SK-N-SH treated with all-trans-retinoic acid at 6 μM for 48 hours (cell line): ENCODE measurements around the gene HRNR.
"Not testable (repeated sequence)": the region's sequence is repeated elsewhere in the genome, so short reads cannot be mapped to it uniquely, and the experiment has no call there.

Source experiments
- ATAC-seq: fragments of 200-7000 bp; cut with Tn5 transposase; 3 replicates; pipeline ENCODE4 v1.9.1; 2020; ENCODE audit warnings: mild to moderate bottlenecking, moderate library complexity
- ARNTL ChIP-seq: fragments of 450-650 bp; formaldehyde crosslinking; IDR thresholded peaks from 2 replicates; pipeline ENCODE4 v1.5.0; 2020; ENCODE audit warnings: low read depth, mild to moderate bottlenecking, moderate library complexity, borderline replicate concordance
- BACH2 ChIP-seq: fragments of 250-450 bp; sonication (Bioruptor Pico); IDR thresholded peaks from 2 replicates; pipeline ENCODE4 v1.9.0; 2021; ENCODE audit warnings: mild to moderate bottlenecking, borderline replicate concordance
- CSDC2 ChIP-seq: fragments of 250-450 bp; sonication (Bioruptor Pico); IDR thresholded peaks from 2 replicates; pipeline ENCODE4 v1.5.0; 2020; ENCODE audit warnings: mild to moderate bottlenecking, moderate library complexity
- CSRNP3 ChIP-seq: fragments of 250-450 bp; sonication (Bioruptor Pico); IDR thresholded peaks from 2 replicates; pipeline ENCODE4 v1.5.1; 2021; ENCODE audit warnings: mild to moderate bottlenecking, moderate library complexity
- ESRRG ChIP-seq: fragments of 250-450 bp; sonication (Bioruptor Pico); IDR thresholded peaks from 2 replicates; pipeline ENCODE4 v1.6.1; 2021; ENCODE audit warnings: mild to moderate bottlenecking
- GLIS3 ChIP-seq: fragments of 250-450 bp; sonication (Bioruptor Pico); IDR thresholded peaks from 2 replicates; pipeline ENCODE4 v1.5.0; 2020; ENCODE audit warnings: mild to moderate bottlenecking, moderate library complexity
- ISL1 ChIP-seq: fragments of 250-450 bp; sonication (Bioruptor Pico); IDR thresholded peaks from 2 replicates; pipeline ENCODE4 v2.1.2; 2022; ENCODE audit warnings: mild to moderate bottlenecking, moderate library complexity
- OSR1 ChIP-seq: fragments of 250-450 bp; sonication (Bioruptor Pico); IDR thresholded peaks from 2 replicates; pipeline ENCODE4 v1.8.0; 2022; ENCODE audit warnings: moderate library complexity, mild to moderate bottlenecking, inconsistent platforms
- PATZ1 ChIP-seq: fragments of 250-450 bp; sonication (Bioruptor Pico); IDR thresholded peaks from 2 replicates; pipeline ENCODE4 v1.8.0; 2020; ENCODE audit warnings: mild to moderate bottlenecking, moderate library complexity, borderline replicate concordance
- POU6F1 ChIP-seq: fragments of 250-450 bp; sonication (Bioruptor Pico); IDR thresholded peaks from 2 replicates; pipeline ENCODE4 v1.8.0; 2021; ENCODE audit warnings: low read depth, mild to moderate bottlenecking, moderate library complexity, borderline replicate concordance
- PPARA ChIP-seq: fragments of 250-450 bp; sonication (Bioruptor Pico); IDR thresholded peaks from 2 replicates; pipeline ENCODE4 v1.5.0; 2020; ENCODE audit warnings: mild to moderate bottlenecking, borderline replicate concordance
- RARB ChIP-seq: fragments of 250-450 bp; sonication (Bioruptor Pico); IDR thresholded peaks from 2 replicates; pipeline ENCODE4 v1.8.0; 2021; ENCODE audit warnings: mild to moderate bottlenecking, moderate library complexity
- SNAI2 ChIP-seq: fragments of 250-450 bp; sonication (Bioruptor Pico); IDR thresholded peaks from 2 replicates; pipeline ENCODE4 v1.5.0; 2020; ENCODE audit warnings: mild to moderate bottlenecking, moderate library complexity
- TCF4 ChIP-seq: fragments of 250-450 bp; sonication (Bioruptor Pico); IDR thresholded peaks from 2 replicates; pipeline ENCODE4 v1.8.0; 2021; ENCODE audit warnings: mild to moderate bottlenecking, moderate library complexity, borderline replicate concordance
- TOX ChIP-seq: fragments of 250-450 bp; sonication (Bioruptor Pico); IDR thresholded peaks from 2 replicates; pipeline ENCODE4 v1.8.0; 2021; ENCODE audit warnings: mild to moderate bottlenecking, moderate library complexity, borderline replicate concordance
- ZC3H10 ChIP-seq: fragments of 250-450 bp; sonication (Bioruptor Pico); IDR thresholded peaks from 2 replicates; pipeline ENCODE4 v1.5.1; 2021; ENCODE audit warnings: mild to moderate bottlenecking, moderate library complexity
- ZFP3 ChIP-seq: fragments of 250-450 bp; sonication (Bioruptor Pico); IDR thresholded peaks from 2 replicates; pipeline ENCODE4 v1.5.0; 2020; ENCODE audit warnings: mild to moderate bottlenecking, moderate library complexity
- ZFP30 ChIP-seq: fragments of 450-650 bp; formaldehyde crosslinking; IDR thresholded peaks from 2 replicates; pipeline ENCODE4 v1.5.0; 2022; ENCODE audit warnings: mild to moderate bottlenecking, moderate library complexity
- ZNF565 ChIP-seq: fragments of 450-650 bp; formaldehyde crosslinking; conservative IDR thresholded peaks from 2 replicates; pipeline ENCODE4 v1.5.0; 2020; ENCODE audit warnings: low read depth, mild to moderate bottlenecking, moderate library complexity
- ZNF70 ChIP-seq: fragments of 450-650 bp; formaldehyde crosslinking; IDR thresholded peaks from 2 replicates; pipeline ENCODE4 v1.5.0; 2020; ENCODE audit warnings: mild to moderate bottlenecking, moderate library complexity
- ZNF8 ChIP-seq: fragments of 450-650 bp; formaldehyde crosslinking; IDR thresholded peaks from 2 replicates; pipeline ENCODE4 v1.5.0; 2020; ENCODE audit warnings: mild to moderate bottlenecking, moderate library complexity

Gene HRNR

GRCh38 chr1:152224093-152224492 lies at the start of gene HRNR:
Gene HRNR, minus strand, starts transcription at chr1:152224193. Its CDS starts 940 bp downstream, at chr1:152223253.
- no peak for ATAC-seq
- no peak for TF ChIP-seq ARNTL (CRISPR knock-in tag)
- TF ChIP-seq ZNF70 (CRISPR knock-in tag): no peak
- TF ChIP-seq ESRRG (CRISPR knock-in tag): no peak
- no peak for TF ChIP-seq GLIS3
- no peak for TF ChIP-seq ISL1
- no peak for TF ChIP-seq ZFP3 (CRISPR knock-in tag)
- TF ChIP-seq PPARA: no peak
- TF ChIP-seq PATZ1 (CRISPR knock-in tag): no peak
- no peak for TF ChIP-seq ZFP30 (CRISPR knock-in tag)
- TF ChIP-seq ZNF565 (CRISPR knock-in tag): no peak
- TF ChIP-seq BACH2 (CRISPR knock-in tag): no peak
- TF ChIP-seq RARB (CRISPR knock-in tag): no peak

- not testable (repeated sequence) for ATAC-seq
Observed at GRCh38 chr1:152256394-152256793, 32.4 kb upstream of the HRNR start.

GRCh38 chr1:152252157-152252556 lies 28.2 kb upstream of the HRNR start:
- ATAC-seq: no peak
- no peak for TF ChIP-seq CSDC2 (CRISPR knock-in tag)
- TF ChIP-seq ARNTL (CRISPR knock-in tag): no peak
- TF ChIP-seq OSR1 (CRISPR knock-in tag): no peak
- no peak for TF ChIP-seq PPARA

- ATAC-seq: no peak
- TF ChIP-seq CSDC2 (CRISPR knock-in tag): no peak
- TF ChIP-seq ZFP3 (CRISPR knock-in tag): no peak
- no peak for TF ChIP-seq TOX (CRISPR knock-in tag)
- TF ChIP-seq BACH2 (CRISPR knock-in tag): no peak
- no peak for TF ChIP-seq SNAI2 (CRISPR knock-in tag)
- no peak for TF ChIP-seq GLIS3
- TF ChIP-seq ESRRG (CRISPR knock-in tag): no peak
- TF ChIP-seq ISL1: no peak
- no peak for TF ChIP-seq CSRNP3 (CRISPR knock-in tag)
- TF ChIP-seq ZNF565 (CRISPR knock-in tag): no peak
- TF ChIP-seq ARNTL (CRISPR knock-in tag): no peak
- no peak for TF ChIP-seq ZC3H10 (CRISPR knock-in tag)
- TF ChIP-seq RARB (CRISPR knock-in tag): no peak
- TF ChIP-seq, all 23 proteins: peak for 0
Observed at GRCh38 chr1:152251391-152251790, 27.4 kb upstream of the HRNR start.

GRCh38 chr1:152247316-152247715 lies 23.3 kb upstream of the HRNR start:
- TF ChIP-seq SNAI2 (CRISPR knock-in tag) (no peak), POU6F1 (CRISPR knock-in tag) (no peak), ESRRG (CRISPR knock-in tag) (no peak), ZC3H10 (CRISPR knock-in tag) (no peak), RARB (CRISPR knock-in tag) (no peak), BACH2 (CRISPR knock-in tag) (no peak), ZNF70 (CRISPR knock-in tag) (no peak), GLIS3 (no peak), ZFP30 (CRISPR knock-in tag) (no peak), ARNTL (CRISPR knock-in tag) (no peak), ZNF565 (CRISPR knock-in tag) (no peak), ZNF8 (CRISPR knock-in tag) (no peak), TCF4 (CRISPR knock-in tag) (no peak), OSR1 (CRISPR knock-in tag) (no peak), CSRNP3 (CRISPR knock-in tag) (no peak)
- no peak for ATAC-seq
